Activated T-cell treated with anti-CD3 and anti-CD28 coated beads, Interleukin-2, amount 50 U/mL, for 4 hours (primary cell): ENCODE results near the gene BICDL2. TPM values are rescaled to one million over a fixed set of nuclear protein-coding genes. Genes with fewer than 3 reads are reported as not detected.

Experiments
- total RNA-seq, 3 donors: library from RNA; stranded (reverse); gene quantifications; one replicate each; pipeline ENCODE4 v1.2.1, GENCODE V29; 2021

The BICDL2 gene
- total RNA-seq, 3 donors from 2014 or later = 0.05 TPM; not detected in 2

Other genes with a start within 250 kb of the BICDL2 start
- gene PRSS33, start 249.4 kb downstream of the BICDL2 start, total RNA-seq = under 1 TPM in 2 of 3 donors, not detected in 1; 0.13 to 0.32 TPM
- not detected for gene PRSS41, start 238.5 kb downstream of the BICDL2 start, total RNA-seq
- gene PRSS21, start 219.7 kb downstream of the BICDL2 start, total RNA-seq = 10 to 100 TPM in 2 of 3 donors, 1 to 10 TPM in 1; 8.9 to 16.1 (median 13.2) TPM
- under 1 TPM in 1 of 3 donors, not detected in 2; 0.33 TPM for gene ZG16B, start 206.6 kb downstream of the BICDL2 start, total RNA-seq
- gene PRSS22, start 178.8 kb downstream of the BICDL2 start, total RNA-seq = under 1 TPM in 1 of 3 donors, not detected in 2; 0.37 TPM
- 10 to 100 TPM; 25.7 to 28.7 (median 28.5) TPM for gene FLYWCH2, start 153.7 kb downstream of the BICDL2 start, total RNA-seq
- gene FLYWCH1, start 125.0 kb downstream of the BICDL2 start, total RNA-seq = 10 to 100 TPM; 39.8 to 47.9 (median 46.8) TPM
- under 1 TPM in 2 of 3 donors, not detected in 1; 0.11 TPM for gene KREMEN2, start 72.7 kb downstream of the BICDL2 start, total RNA-seq
- gene PAQR4, start 67.6 kb downstream of the BICDL2 start, total RNA-seq = 10 to 100 TPM; 17.4 to 24.9 (median 22.6) TPM
- gene PKMYT1, start 56.5 kb downstream of the BICDL2 start, total RNA-seq = 10 to 100 TPM; 53.1 to 79.1 (median 66.0) TPM
- gene CLDN9, start 24.0 kb downstream of the BICDL2 start, total RNA-seq = not detected
- under 1 TPM; 0.18 to 0.30 (median 0.22) TPM for gene CLDN6, start 18.8 kb downstream of the BICDL2 start, total RNA-seq
- gene TNFRSF12A, start 16.6 kb downstream of the BICDL2 start, total RNA-seq = 1 to 10 TPM; 4.2 to 6.9 (median 5.1) TPM
- gene HCFC1R1, start 13.0 kb downstream of the BICDL2 start, total RNA-seq = 10 to 100 TPM; 32.7 to 36.9 (median 33.9) TPM
- gene THOC6, start 12.9 kb downstream of the BICDL2 start, total RNA-seq = 10 to 100 TPM; 70.4 to 86.3 (median 71.7) TPM
- under 1 TPM; 0.46 to 0.84 (median 0.66) TPM for gene MMP25, start 9.6 kb upstream of the BICDL2 start, total RNA-seq
- gene IL32, start 28.7 kb upstream of the BICDL2 start, total RNA-seq = 100 to 1,000 TPM; 585 to 715 (median 696) TPM
- under 1 TPM in 2 of 3 donors, not detected in 1; 0.11 TPM for gene ZSCAN10, start 62.4 kb upstream of the BICDL2 start, total RNA-seq
- gene ZNF205, start 75.6 kb upstream of the BICDL2 start, total RNA-seq = under 1 TPM in 2 of 3 donors, not detected in 1; 0.18 to 0.57 TPM
- gene ZNF213, start 98.1 kb upstream of the BICDL2 start, total RNA-seq = 10 to 100 TPM in 1 of 3 donors, 1 to 10 TPM in 2; 9.8 to 12.0 (median 9.9) TPM
- not detected for gene OR1F1, start 151.3 kb upstream of the BICDL2 start, total RNA-seq
- gene ZNF200, start 198.2 kb upstream of the BICDL2 start, total RNA-seq = 1 to 10 TPM; 9.0 to 9.7 (median 9.6) TPM
- under 1 TPM in 1 of 3 donors, not detected in 2; 0.14 TPM for gene MEFV, start 219.7 kb upstream of the BICDL2 start, total RNA-seq
- gene ZNF263, start 246.5 kb upstream of the BICDL2 start, total RNA-seq = 10 to 100 TPM; 39.7 to 44.5 (median 41.5) TPM